WTC11 (cell line): ENCODE measurements around the gene FHIT. TPM values are rescaled to one million over a fixed set of nuclear protein-coding genes. Genes with fewer than 3 reads are reported as not detected.

Experiments used
- ATAC-seq: fragments of 200-7000 bp; cut with Tn5 transposase; 2 replicates; pipeline ENCODE4 v1.10.0; 2021; ENCODE audit warnings: mild to moderate bottlenecking, moderate library complexity
- CTCF ChIA-PET: fragments of 300-600 bp; sonication (Branson Sonifier 250); formaldehyde crosslinking; loops from one replicate; lab custom pipeline; 2021; ENCODE audit warnings: antibody characterized with exemption; lab: Charles Lee
- POLR2A ChIA-PET: fragments of 350-600 bp; sonication (Branson Sonifier 250); formaldehyde crosslinking; loops from one replicate; lab custom pipeline; 2021; ENCODE audit warnings: antibody characterized with exemption; lab: Charles Lee
- DNase-seq: peaks from one replicate; pipeline ENCODE4 v3.0.0; 2021; ENCODE audit warnings: low spot score
- H3K27ac Mint-ChIP-seq: 2 replicates; pipeline ENCODE4 v1.8.0; 2021; ENCODE audit warnings: mixed read lengths
- H3K27me3 Mint-ChIP-seq: 2 replicates; pipeline ENCODE4 v1.8.0; 2021; ENCODE audit warnings: low read depth, mild to moderate bottlenecking, moderate library complexity, mixed read lengths
- H3K36me3 Mint-ChIP-seq: 2 replicates; pipeline ENCODE4 v1.8.0; 2021; ENCODE audit warnings: mixed read lengths
- H3K4me1 Mint-ChIP-seq: 2 replicates; pipeline ENCODE4 v1.8.0; 2022; ENCODE audit warnings: mixed read lengths
- H3K4me3 Mint-ChIP-seq: 2 replicates; pipeline ENCODE4 v1.8.0; 2021; ENCODE audit warnings: mild to moderate bottlenecking, moderate library complexity, mixed read lengths
- H3K9me3 Mint-ChIP-seq: 2 replicates; pipeline ENCODE4 v1.8.0; 2021; ENCODE audit warnings: mixed read lengths
- AR ChIP-seq: fragments of 250-450 bp; sonication (Bioruptor Pico); IDR thresholded peaks from 2 replicates; pipeline ENCODE4 v1.9.0; 2021; ENCODE audit warnings: mild to moderate bottlenecking
- ESRRA ChIP-seq: sonication (generic); formaldehyde crosslinking; IDR thresholded peaks from 2 replicates; pipeline ENCODE4 v1.8.1; 2022; ENCODE audit warnings: mild to moderate bottlenecking, missing genetic modification reagents, borderline replicate concordance
- FOXK1 ChIP-seq: sonication (generic); formaldehyde crosslinking; IDR thresholded peaks from 2 replicates; pipeline ENCODE4 v1.8.0; 2022; ENCODE audit warnings: mild to moderate bottlenecking, moderate library complexity, missing genetic modification reagents
- GABPB1 ChIP-seq: sonication (generic); formaldehyde crosslinking; IDR thresholded peaks from 2 replicates; pipeline ENCODE4 v1.8.1; 2023; ENCODE audit warnings: mild to moderate bottlenecking, missing genetic modification reagents
- GRHL2 ChIP-seq: fragments of 250-450 bp; sonication (Bioruptor Pico); IDR thresholded peaks from 2 replicates; pipeline ENCODE4 v1.8.0; 2022; ENCODE audit warnings: mild to moderate bottlenecking, moderate library complexity; ENCODE audit not compliant: insufficient replicate concordance, severe bottlenecking
- GTF2I ChIP-seq: fragments of 250-450 bp; sonication (Bioruptor Pico); conservative IDR thresholded peaks from 2 replicates; pipeline ENCODE4 v1.4.0; 2021; ENCODE audit warnings: mild to moderate bottlenecking
- HMGA2 ChIP-seq: fragments of 250-450 bp; sonication (Bioruptor Pico); IDR thresholded peaks from 2 replicates; pipeline ENCODE4 v1.4.0; 2021; ENCODE audit warnings: mild to moderate bottlenecking, moderate library complexity
- IRF2 ChIP-seq: sonication (generic); formaldehyde crosslinking; IDR thresholded peaks from 2 replicates; pipeline ENCODE4 v1.8.0; 2022; ENCODE audit warnings: low read depth, missing genetic modification reagents, borderline replicate concordance
- MXD4 ChIP-seq: fragments of 250-450 bp; sonication (Bioruptor Pico); IDR thresholded peaks from 2 replicates; pipeline ENCODE4 v1.8.0; 2021; ENCODE audit warnings: mild to moderate bottlenecking, moderate library complexity, borderline replicate concordance
- NR1H2 ChIP-seq: sonication (generic); formaldehyde crosslinking; IDR thresholded peaks from 2 replicates; pipeline ENCODE4 v1.9.0; 2021; ENCODE audit warnings: mild to moderate bottlenecking, moderate library complexity, missing genetic modification reagents
- NR2C2 ChIP-seq: sonication (generic); formaldehyde crosslinking; IDR thresholded peaks from 2 replicates; pipeline ENCODE4 v1.8.0; 2022; ENCODE audit warnings: mild to moderate bottlenecking, missing genetic modification reagents
- PRRX2 ChIP-seq: fragments of 250-450 bp; sonication (Bioruptor Pico); IDR thresholded peaks from 2 replicates; pipeline ENCODE4 v1.8.0; 2021; ENCODE audit warnings: mild to moderate bottlenecking
- RELA ChIP-seq: sonication (generic); formaldehyde crosslinking; IDR thresholded peaks from 2 replicates; pipeline ENCODE4 v1.8.1; 2022; ENCODE audit warnings: missing genetic modification reagents, mild to moderate bottlenecking, borderline replicate concordance
- RORB ChIP-seq: fragments of 250-450 bp; sonication (Bioruptor Pico); IDR thresholded peaks from 2 replicates; pipeline ENCODE4 v1.9.0; 2021; ENCODE audit warnings: mild to moderate bottlenecking
- SMAD4 ChIP-seq: sonication (generic); formaldehyde crosslinking; IDR thresholded peaks from 2 replicates; pipeline ENCODE4 v1.8.0; 2022; ENCODE audit warnings: mild to moderate bottlenecking, missing genetic modification reagents
- SP1 ChIP-seq: sonication (generic); formaldehyde crosslinking; conservative IDR thresholded peaks from 2 replicates; pipeline ENCODE4 v1.8.1; 2022; ENCODE audit warnings: missing genetic modification reagents
- USF1 ChIP-seq: sonication (generic); formaldehyde crosslinking; IDR thresholded peaks from 2 replicates; pipeline ENCODE4 v1.8.0; 2022; ENCODE audit warnings: mild to moderate bottlenecking, missing genetic modification reagents
- ZBTB21 ChIP-seq: sonication (generic); formaldehyde crosslinking; IDR thresholded peaks from 2 replicates; pipeline ENCODE4 v1.8.1; 2023; ENCODE audit warnings: mild to moderate bottlenecking, missing genetic modification reagents, borderline replicate concordance
- ZNF219 ChIP-seq: sonication (generic); formaldehyde crosslinking; IDR thresholded peaks from 2 replicates; pipeline ENCODE4 v1.8.0; 2023; ENCODE audit warnings: missing genetic modification reagents, mild to moderate bottlenecking, borderline replicate concordance
- ZNF263 ChIP-seq: sonication (generic); formaldehyde crosslinking; IDR thresholded peaks from 2 replicates; pipeline ENCODE4 v1.8.1; 2022; ENCODE audit warnings: low read depth, mild to moderate bottlenecking, moderate library complexity, missing genetic modification reagents
- ZNF281 ChIP-seq: sonication (generic); formaldehyde crosslinking; IDR thresholded peaks from 2 replicates; pipeline ENCODE4 v1.8.0; 2023; ENCODE audit warnings: mild to moderate bottlenecking, missing genetic modification reagents
- total RNA-seq: library from RNA; stranded (reverse); gene quantifications from 3 replicates; pipeline ENCODE4 v1.2.3, GENCODE V29; 2021
- TF ChIP-seq, protein P1 (sequence below): sonication (generic); formaldehyde crosslinking; IDR thresholded peaks from 2 replicates; pipeline ENCODE4 v1.8.1; 2022; ENCODE audit warnings: mild to moderate bottlenecking, moderate library complexity, missing genetic modification reagents

Gene FHIT
- total RNA-seq, 1 experiment from 2014 or later: 2.6 TPM

DNA sequence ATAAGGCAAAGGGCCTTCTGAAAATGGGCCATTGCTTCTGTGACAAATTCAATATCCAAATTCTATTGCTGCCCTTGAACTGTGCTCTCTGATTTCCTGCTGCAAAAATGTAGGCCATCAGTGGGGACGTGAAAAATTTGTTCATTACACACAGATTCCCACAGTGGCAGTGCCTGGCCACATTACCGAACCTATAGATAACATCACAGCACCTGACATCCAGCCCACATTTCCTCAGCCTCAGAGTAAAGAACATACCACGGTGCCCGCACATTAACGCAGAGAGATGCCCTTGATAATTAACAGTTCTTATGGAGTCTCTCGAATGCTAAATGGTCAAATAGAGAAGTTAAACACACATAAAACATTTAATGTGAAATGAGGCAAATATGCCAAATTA lies 1269.9 kb downstream of the FHIT start:
- no peaks in the 10 kb centered on the region for H3K27me3 Mint-ChIP-seq

GRCh38 chr3:59980576-59980975 lies 1270.7 kb downstream of the FHIT start:
- Mint-ChIP-seq H3K27ac (no peak overlapping the region), H3K9me3 (no peaks in the 10 kb centered on the region), H3K4me1 (no peaks in the 10 kb centered on the region), H3K4me3 (no peak overlapping the region), H3K27me3 (no peaks in the 10 kb centered on the region), H3K36me3 (no peaks in the 10 kb centered on the region)
- TF ChIP-seq NR1H2 (CRISPR knock-in tag) (no peak), ZNF263 (no peak), ZNF281 (no peak), ZNF219 (CRISPR knock-in tag) (no peak)
- ChIA-PET POLR2A (no interaction called here), CTCF (no interaction called here)
- DNase-seq (no peak), ATAC-seq (no peak)

More for the DNA sequence above, 1269.9 kb downstream of the FHIT start:
- no peak for DNase-seq
- POLR2A ChIA-PET: no interaction called here
- no peak for TF ChIP-seq AR (CRISPR knock-in tag)
- TF ChIP-seq RORB (CRISPR knock-in tag): no peak
- no peak for TF ChIP-seq GRHL2
- TF ChIP-seq, protein P1, sequence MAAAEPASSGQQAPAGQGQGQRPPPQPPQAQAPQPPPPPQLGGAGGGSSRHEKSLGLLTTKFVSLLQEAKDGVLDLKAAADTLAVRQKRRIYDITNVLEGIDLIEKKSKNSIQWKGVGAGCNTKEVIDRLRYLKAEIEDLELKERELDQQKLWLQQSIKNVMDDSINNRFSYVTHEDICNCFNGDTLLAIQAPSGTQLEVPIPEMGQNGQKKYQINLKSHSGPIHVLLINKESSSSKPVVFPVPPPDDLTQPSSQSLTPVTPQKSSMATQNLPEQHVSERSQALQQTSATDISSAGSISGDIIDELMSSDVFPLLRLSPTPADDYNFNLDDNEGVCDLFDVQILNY: no peak
- TF ChIP-seq GTF2I (CRISPR knock-in tag): no peak
- no peak for TF ChIP-seq RELA (CRISPR knock-in tag)
- TF ChIP-seq USF1 (CRISPR knock-in tag): no peak
- TF ChIP-seq FOXK1 (CRISPR knock-in tag): no peak
- no peak for TF ChIP-seq SP1 (CRISPR knock-in tag)
- TF ChIP-seq SMAD4 (CRISPR knock-in tag): no peak
- no peak for TF ChIP-seq ZBTB21 (CRISPR knock-in tag)
- TF ChIP-seq ESRRA: no peak
- no peak for TF ChIP-seq MXD4 (CRISPR knock-in tag)
- no peak for TF ChIP-seq PRRX2 (CRISPR knock-in tag)
- no peak for TF ChIP-seq IRF2 (CRISPR knock-in tag)
- no peak for TF ChIP-seq NR2C2
- no peak for TF ChIP-seq HMGA2 (CRISPR knock-in tag)
- TF ChIP-seq GABPB1 (CRISPR knock-in tag): no peak
- TF ChIP-seq, all 79 proteins: peak for 0
- Mint-ChIP-seq H3K9me3 (no peaks in the 10 kb centered on the region), H3K4me3 (no peak overlapping the region), H3K27ac (no peak overlapping the region), H3K4me1 (no peaks in the 10 kb centered on the region), H3K36me3 (no peaks in the 10 kb centered on the region)
- ATAC-seq: no peak
- CTCF ChIA-PET: no interaction called here
